ENCODE data around the gene ARAP2.

GRCh38 chr4:36082817-36083216, 161.5 kb downstream of the ARAP2 start:
- TF ChIP-seq TAF1 (IDR thresholded peaks at IDR 0.05; ENCODE audit: low read depth) (no peak), FOXM1 (IDR thresholded peaks at IDR 0.05; ENCODE audit: borderline replicate concordance, low read depth) (no peak), CEBPB (IDR thresholded peaks at IDR 0.05) (no peak)
- TF ChIP-seq, protein P1, sequence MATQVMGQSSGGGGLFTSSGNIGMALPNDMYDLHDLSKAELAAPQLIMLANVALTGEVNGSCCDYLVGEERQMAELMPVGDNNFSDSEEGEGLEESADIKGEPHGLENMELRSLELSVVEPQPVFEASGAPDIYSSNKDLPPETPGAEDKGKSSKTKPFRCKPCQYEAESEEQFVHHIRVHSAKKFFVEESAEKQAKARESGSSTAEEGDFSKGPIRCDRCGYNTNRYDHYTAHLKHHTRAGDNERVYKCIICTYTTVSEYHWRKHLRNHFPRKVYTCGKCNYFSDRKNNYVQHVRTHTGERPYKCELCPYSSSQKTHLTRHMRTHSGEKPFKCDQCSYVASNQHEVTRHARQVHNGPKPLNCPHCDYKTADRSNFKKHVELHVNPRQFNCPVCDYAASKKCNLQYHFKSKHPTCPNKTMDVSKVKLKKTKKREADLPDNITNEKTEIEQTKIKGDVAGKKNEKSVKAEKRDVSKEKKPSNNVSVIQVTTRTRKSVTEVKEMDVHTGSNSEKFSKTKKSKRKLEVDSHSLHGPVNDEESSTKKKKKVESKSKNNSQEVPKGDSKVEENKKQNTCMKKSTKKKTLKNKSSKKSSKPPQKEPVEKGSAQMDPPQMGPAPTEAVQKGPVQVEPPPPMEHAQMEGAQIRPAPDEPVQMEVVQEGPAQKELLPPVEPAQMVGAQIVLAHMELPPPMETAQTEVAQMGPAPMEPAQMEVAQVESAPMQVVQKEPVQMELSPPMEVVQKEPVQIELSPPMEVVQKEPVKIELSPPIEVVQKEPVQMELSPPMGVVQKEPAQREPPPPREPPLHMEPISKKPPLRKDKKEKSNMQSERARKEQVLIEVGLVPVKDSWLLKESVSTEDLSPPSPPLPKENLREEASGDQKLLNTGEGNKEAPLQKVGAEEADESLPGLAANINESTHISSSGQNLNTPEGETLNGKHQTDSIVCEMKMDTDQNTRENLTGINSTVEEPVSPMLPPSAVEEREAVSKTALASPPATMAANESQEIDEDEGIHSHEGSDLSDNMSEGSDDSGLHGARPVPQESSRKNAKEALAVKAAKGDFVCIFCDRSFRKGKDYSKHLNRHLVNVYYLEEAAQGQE (IDR thresholded peaks at IDR 0.05; ENCODE audit: low read depth) = no peak
